SK-N-SH treated with all-trans-retinoic acid at 6 μM for 48 hours (cell line): Measurements from ENCODE around the gene HBG2.

ENCODE experiments used
- ATAC-seq: fragments of 200-7000 bp; cut with Tn5 transposase; 3 replicates; pipeline ENCODE4 v1.9.1; 2020; ENCODE audit warnings: mild to moderate bottlenecking, moderate library complexity
- CREB5 ChIP-seq: fragments of 250-450 bp; sonication (Bioruptor Pico); IDR thresholded peaks from 2 replicates; pipeline ENCODE4 v1.5.1; 2020; ENCODE audit warnings: low read depth, mild to moderate bottlenecking, moderate library complexity
- CSDC2 ChIP-seq: fragments of 250-450 bp; sonication (Bioruptor Pico); IDR thresholded peaks from 2 replicates; pipeline ENCODE4 v1.5.0; 2020; ENCODE audit warnings: mild to moderate bottlenecking, moderate library complexity
- CSRNP3 ChIP-seq: fragments of 250-450 bp; sonication (Bioruptor Pico); IDR thresholded peaks from 2 replicates; pipeline ENCODE4 v1.5.1; 2021; ENCODE audit warnings: mild to moderate bottlenecking, moderate library complexity
- ESRRG ChIP-seq: fragments of 250-450 bp; sonication (Bioruptor Pico); IDR thresholded peaks from 2 replicates; pipeline ENCODE4 v1.6.1; 2021; ENCODE audit warnings: mild to moderate bottlenecking
- GLIS3 ChIP-seq: fragments of 250-450 bp; sonication (Bioruptor Pico); IDR thresholded peaks from 2 replicates; pipeline ENCODE4 v1.5.0; 2020; ENCODE audit warnings: mild to moderate bottlenecking, moderate library complexity
- ISL1 ChIP-seq: fragments of 250-450 bp; sonication (Bioruptor Pico); IDR thresholded peaks from 2 replicates; pipeline ENCODE4 v2.1.2; 2022; ENCODE audit warnings: mild to moderate bottlenecking, moderate library complexity
- OSR1 ChIP-seq: fragments of 250-450 bp; sonication (Bioruptor Pico); IDR thresholded peaks from 2 replicates; pipeline ENCODE4 v1.8.0; 2022; ENCODE audit warnings: moderate library complexity, mild to moderate bottlenecking, inconsistent platforms
- PATZ1 ChIP-seq: fragments of 250-450 bp; sonication (Bioruptor Pico); IDR thresholded peaks from 2 replicates; pipeline ENCODE4 v1.8.0; 2020; ENCODE audit warnings: mild to moderate bottlenecking, moderate library complexity, borderline replicate concordance
- POU6F1 ChIP-seq: fragments of 250-450 bp; sonication (Bioruptor Pico); IDR thresholded peaks from 2 replicates; pipeline ENCODE4 v1.8.0; 2021; ENCODE audit warnings: low read depth, mild to moderate bottlenecking, moderate library complexity, borderline replicate concordance
- PPARA ChIP-seq: fragments of 250-450 bp; sonication (Bioruptor Pico); IDR thresholded peaks from 2 replicates; pipeline ENCODE4 v1.5.0; 2020; ENCODE audit warnings: mild to moderate bottlenecking, borderline replicate concordance
- RARB ChIP-seq: fragments of 250-450 bp; sonication (Bioruptor Pico); IDR thresholded peaks from 2 replicates; pipeline ENCODE4 v1.8.0; 2021; ENCODE audit warnings: mild to moderate bottlenecking, moderate library complexity
- SNAI2 ChIP-seq: fragments of 250-450 bp; sonication (Bioruptor Pico); IDR thresholded peaks from 2 replicates; pipeline ENCODE4 v1.5.0; 2020; ENCODE audit warnings: mild to moderate bottlenecking, moderate library complexity
- TCF4 ChIP-seq: fragments of 250-450 bp; sonication (Bioruptor Pico); IDR thresholded peaks from 2 replicates; pipeline ENCODE4 v1.8.0; 2021; ENCODE audit warnings: mild to moderate bottlenecking, moderate library complexity, borderline replicate concordance
- TSHZ2 ChIP-seq: fragments of 250-450 bp; sonication (Bioruptor Pico); IDR thresholded peaks from 2 replicates; pipeline ENCODE4 v1.5.0; 2020; ENCODE audit warnings: mild to moderate bottlenecking, moderate library complexity
- ZC3H10 ChIP-seq: fragments of 250-450 bp; sonication (Bioruptor Pico); IDR thresholded peaks from 2 replicates; pipeline ENCODE4 v1.5.1; 2021; ENCODE audit warnings: mild to moderate bottlenecking, moderate library complexity
- ZFP3 ChIP-seq: fragments of 250-450 bp; sonication (Bioruptor Pico); IDR thresholded peaks from 2 replicates; pipeline ENCODE4 v1.5.0; 2020; ENCODE audit warnings: mild to moderate bottlenecking, moderate library complexity
- ZFP30 ChIP-seq: fragments of 450-650 bp; formaldehyde crosslinking; IDR thresholded peaks from 2 replicates; pipeline ENCODE4 v1.5.0; 2022; ENCODE audit warnings: mild to moderate bottlenecking, moderate library complexity
- ZNF565 ChIP-seq: fragments of 450-650 bp; formaldehyde crosslinking; conservative IDR thresholded peaks from 2 replicates; pipeline ENCODE4 v1.5.0; 2020; ENCODE audit warnings: low read depth, mild to moderate bottlenecking, moderate library complexity
- ZNF8 ChIP-seq: fragments of 450-650 bp; formaldehyde crosslinking; IDR thresholded peaks from 2 replicates; pipeline ENCODE4 v1.5.0; 2020; ENCODE audit warnings: mild to moderate bottlenecking, moderate library complexity

HBG2 gene

GRCh38 chr11:5229356-5229755 is 25.2 kb downstream of the HBG2 start:
- TF ChIP-seq ZNF565 (CRISPR knock-in tag) (no peak), PATZ1 (no peak), CSRNP3 (CRISPR knock-in tag) (no peak), ISL1 (CRISPR knock-in tag) (no peak), OSR1 (CRISPR knock-in tag) (no peak), POU6F1 (CRISPR knock-in tag) (no peak), CREB5 (no peak), SNAI2 (CRISPR knock-in tag) (no peak), TCF4 (CRISPR knock-in tag) (no peak), PPARA (CRISPR knock-in tag) (no peak), ZC3H10 (CRISPR knock-in tag) (no peak), ZFP3 (no peak), GLIS3 (CRISPR knock-in tag) (no peak), TSHZ2 (CRISPR knock-in tag) (no peak), ZNF8 (no peak), ESRRG (CRISPR knock-in tag) (no peak), ZFP30 (CRISPR knock-in tag) (no peak)
- no peak for ATAC-seq

GRCh38 chr11:5228124-5228523 is 26.5 kb downstream of the HBG2 start:
- ATAC-seq, result no peak
- TF ChIP-seq ZNF565 (CRISPR knock-in tag), result no peak
- TF ChIP-seq ZFP3, result no peak
- TF ChIP-seq GLIS3 (CRISPR knock-in tag), result no peak
- TF ChIP-seq TSHZ2 (CRISPR knock-in tag), result no peak
- TF ChIP-seq TCF4 (CRISPR knock-in tag), result no peak
- TF ChIP-seq ISL1 (CRISPR knock-in tag), result no peak
- TF ChIP-seq POU6F1 (CRISPR knock-in tag), result no peak
- TF ChIP-seq ESRRG (CRISPR knock-in tag), result no peak
- TF ChIP-seq PPARA (CRISPR knock-in tag), result no peak
- TF ChIP-seq CSDC2 (CRISPR knock-in tag), result no peak
- TF ChIP-seq ZNF8, result no peak
- TF ChIP-seq RARB, result no peak
- TF ChIP-seq OSR1 (CRISPR knock-in tag), result no peak
- TF ChIP-seq SNAI2 (CRISPR knock-in tag), result no peak
